Neutrophil (primary cell): ENCODE data around the gene FBXO3.
A peak's percentile ranks its signal among the peaks of the same experiment; 100 is the strongest.

ENCODE experiments used
- H3K27ac ChIP-seq: fragments of 200-600 bp; sonication (generic); 2 replicates; pipeline ENCODE4 v1.5.1; 2016; ENCODE audit warnings: mild to moderate bottlenecking, moderate library complexity
- H3K27me3 ChIP-seq: fragments of 200-600 bp; sonication (generic); 2 replicates; pipeline ENCODE4 v1.6.0; 2016; ENCODE audit warnings: mild to moderate bottlenecking
- H3K36me3 ChIP-seq: fragments of 200-600 bp; sonication (generic); 2 replicates; pipeline ENCODE4 v1.5.1; 2017
- H3K4me1 ChIP-seq, 2 experiments: fragments of 200-600 bp in 1 of 2; sonication (generic) in 1 of 2; 1 replicate in 1 of 2; 2 replicates in 1 of 2; pipeline versions ENCODE4 v1.5.1 to v1.6.1; 2013 to 2016; ENCODE audit warnings: low read depth in 1 of 2, low read length in 1 of 2, mild to moderate bottlenecking in 1 of 2, moderate library complexity in 1 of 2; ENCODE audit not compliant: control insufficient read depth in 1 of 2, insufficient read depth in 1 of 2
- H3K4me3 ChIP-seq, 2 experiments: fragments of 200-600 bp in 1 of 2; sonication (generic) in 1 of 2; 1 replicate in 1 of 2; 2 replicates in 1 of 2; pipeline ENCODE4 v1.5.1; 2013 to 2016; ENCODE audit warnings: low read depth in 1 of 2, low read length in 1 of 2, mild to moderate bottlenecking in 1 of 2, moderate library complexity in 1 of 2
- H3K9me3 ChIP-seq: fragments of 200-600 bp; sonication (generic); 2 replicates; pipeline ENCODE4 v1.5.1; 2016
- CTCF ChIP-seq: fragments of 200-600 bp; sonication (generic); IDR thresholded peaks from 2 replicates; pipeline ENCODE4 v1.5.1; 2016; ENCODE audit warnings: antibody characterized with exemption

The FBXO3 gene

GRCh38 chr11:33700063-33700501 lies 74.2 kb downstream of the FBXO3 start:
- H3K4me1 ChIP-seq = peaks cover 60 to 66% of the 10 kb centered on the region in 2 experiments
- H3K9me3 ChIP-seq = no peaks in the 10 kb centered on the region
- no peaks in the 10 kb centered on the region for H3K27me3 ChIP-seq
- H3K36me3 ChIP-seq = no peaks in the 10 kb centered on the region
- peak overlapping the region; percentile 76 to 96 for H3K4me3 ChIP-seq
- peak overlapping the region; percentile 65 for H3K27ac ChIP-seq
- TF ChIP-seq CTCF = no peak

- Histone ChIP-seq H3K36me3 (no peaks in the 10 kb centered on the region), H3K27ac (peak overlapping the region; percentile 37), H3K4me1 (peaks cover 62 to 71% of the 10 kb centered on the region in 2 experiments), H3K27me3 (no peaks in the 10 kb centered on the region), H3K9me3 (no peaks in the 10 kb centered on the region), H3K4me3 (peak overlapping the region; percentile 76 to 96)
- no peak for TF ChIP-seq CTCF
Observed at GRCh38 chr11:33699515-33700062, 74.7 kb downstream of the FBXO3 start.

- H3K9me3 ChIP-seq = no peaks in the 10 kb centered on the region
- peaks cover 63 to 67% of the 10 kb centered on the region in 2 experiments for H3K4me1 ChIP-seq
- no peak overlapping the region for H3K4me3 ChIP-seq
- no peaks in the 10 kb centered on the region for H3K27me3 ChIP-seq
- peak overlapping the region; percentile 37 for H3K27ac ChIP-seq
- no peaks in the 10 kb centered on the region for H3K36me3 ChIP-seq
- no peak for TF ChIP-seq CTCF
Observed at GRCh38 chr11:33698921-33699320, 75.4 kb downstream of the FBXO3 start.

- no peaks in the 10 kb centered on the region for H3K9me3 ChIP-seq
- no peak overlapping the region for H3K27ac ChIP-seq
- no peaks in the 10 kb centered on the region for H3K27me3 ChIP-seq
- no peaks in the 10 kb centered on the region for H3K36me3 ChIP-seq
- H3K4me3 ChIP-seq = no peak overlapping the region
- peaks cover 53 to 58% of the 10 kb centered on the region in 2 experiments for H3K4me1 ChIP-seq
- TF ChIP-seq CTCF = no peak
Observed at GRCh38 chr11:33697997-33698396, 76.3 kb downstream of the FBXO3 start.

DNA sequence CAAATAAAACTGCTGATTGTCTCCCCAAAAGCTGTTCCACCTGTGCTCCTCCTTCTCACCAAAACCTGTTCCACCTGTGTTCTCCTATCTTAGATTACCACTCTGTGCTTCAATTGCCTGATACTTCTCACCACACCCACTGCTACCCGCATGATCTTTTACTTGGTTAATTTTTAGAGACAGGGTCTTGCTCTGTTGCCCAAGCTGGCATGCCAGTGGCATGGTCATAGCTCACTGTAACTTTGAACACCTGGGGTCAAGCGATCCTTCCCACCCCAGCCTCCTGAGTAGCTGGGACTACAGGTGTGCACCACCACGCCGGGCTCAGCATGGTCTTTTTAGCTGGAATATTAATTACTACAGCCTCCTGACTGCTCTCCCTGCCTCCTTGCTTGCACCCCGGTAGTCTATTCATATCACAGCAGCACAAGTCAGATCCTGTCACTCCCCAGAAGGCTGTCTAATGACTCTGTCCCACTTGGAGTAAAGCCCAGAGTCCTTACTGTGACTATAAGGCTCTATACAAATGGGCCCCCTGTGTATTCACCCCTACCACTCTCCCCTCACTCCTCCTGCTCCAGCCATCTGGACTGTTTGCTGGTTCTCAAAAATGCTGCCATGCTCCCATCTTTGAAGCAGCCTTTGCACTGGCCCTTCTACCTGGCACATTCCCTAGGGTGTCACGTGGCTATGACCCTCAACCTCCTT lies 77.2 kb downstream of the FBXO3 start:
- Histone ChIP-seq H3K9me3 (no peaks in the 10 kb centered on the region), H3K4me3 (no peak overlapping the region), H3K36me3 (no peaks in the 10 kb centered on the region), H3K27me3 (no peaks in the 10 kb centered on the region), H3K27ac (no peak overlapping the region), H3K4me1 (peaks cover 46 to 51% of the 10 kb centered on the region in 2 experiments)
- TF ChIP-seq CTCF = no peak
